H9 (cell line): Measurements from ENCODE around the gene SP140. TPM values are rescaled to one million over a fixed set of nuclear protein-coding genes. Genes with fewer than 3 reads are reported as not detected.
"Not testable (repeated sequence)": the region's sequence is repeated elsewhere in the genome, so short reads cannot be mapped to it uniquely, and the experiment has no call there.

Experiments used
- DNase-seq: peaks from one replicate; pipeline ENCODE4 v3.0.0-alpha.2; 2017
- H2AFZ ChIP-seq: one replicate; pipeline ENCODE4 v1.6.1; 2013; ENCODE audit warnings: mild to moderate bottlenecking, low read length, control low read depth, moderate library complexity
- H2AK5ac ChIP-seq: 2 replicates; pipeline ENCODE4 v1.6.1; 2013; ENCODE audit warnings: low read length, control low read depth, mixed read lengths; ENCODE audit not compliant: insufficient read length
- H2BK120ac ChIP-seq: one replicate; pipeline ENCODE4 v1.6.1; 2013; ENCODE audit warnings: low read depth, mild to moderate bottlenecking, low read length, control low read depth, inconsistent platforms; ENCODE audit not compliant: poor library complexity, severe bottlenecking
- H2BK12ac ChIP-seq: 2 replicates; pipeline ENCODE4 v1.6.1; 2013; ENCODE audit warnings: low read length, control low read depth, mixed read lengths, low read depth; ENCODE audit not compliant: insufficient read length
- H2BK15ac ChIP-seq: 2 replicates; pipeline ENCODE4 v1.6.1; 2013; ENCODE audit warnings: low read depth, low read length, control low read depth
- H2BK20ac ChIP-seq: one replicate; pipeline ENCODE4 v1.6.1; 2013; ENCODE audit warnings: low read depth, mild to moderate bottlenecking, low read length, control low read depth, inconsistent platforms; ENCODE audit not compliant: poor library complexity, severe bottlenecking
- H2BK5ac ChIP-seq: 2 replicates; pipeline ENCODE4 v1.6.1; 2013; ENCODE audit warnings: low read length, control low read depth, mixed read lengths; ENCODE audit not compliant: insufficient read length
- H3K14ac ChIP-seq: 2 replicates; pipeline ENCODE4 v1.6.1; 2013; ENCODE audit warnings: low read length, control low read depth; ENCODE audit not compliant: insufficient read depth
- H3K18ac ChIP-seq: 2 replicates; pipeline ENCODE4 v1.6.1; 2013; ENCODE audit warnings: low read depth, mild to moderate bottlenecking, mixed read lengths, low read length, control low read depth; ENCODE audit not compliant: insufficient read length
- H3K23ac ChIP-seq: 2 replicates; pipeline ENCODE4 v1.6.1; 2013; ENCODE audit warnings: low read length, control low read depth, mixed read lengths, low read depth; ENCODE audit not compliant: insufficient read length
- H3K23me2 ChIP-seq: 2 replicates; pipeline ENCODE4 v1.6.1; 2013; ENCODE audit warnings: low read depth, mild to moderate bottlenecking, mixed read lengths, low read length, control low read depth; ENCODE audit not compliant: insufficient read length, poor library complexity, severe bottlenecking
- H3K27ac ChIP-seq: 2 replicates; pipeline ENCODE4 v1.5.1; 2013; ENCODE audit warnings: low read length, control low read depth, mixed read lengths, low read depth; ENCODE audit not compliant: insufficient read length
- H3K27me3 ChIP-seq: 2 replicates; pipeline ENCODE4 v1.6.1; 2013; ENCODE audit warnings: low read length, control low read depth, inconsistent platforms; ENCODE audit not compliant: insufficient read depth
- H3K4ac ChIP-seq: 2 replicates; pipeline ENCODE4 v1.6.1; 2013; ENCODE audit warnings: low read depth, mild to moderate bottlenecking, control low read depth, inconsistent platforms, low read length, moderate library complexity
- H3K4me1 ChIP-seq: 2 replicates; pipeline ENCODE4 v1.6.1; 2013; ENCODE audit warnings: low read length, control low read depth, inconsistent platforms; ENCODE audit not compliant: insufficient read depth
- H3K4me2 ChIP-seq: 2 replicates; pipeline ENCODE4 v1.6.1; 2013; ENCODE audit warnings: low read length, control low read depth, mixed read lengths; ENCODE audit not compliant: insufficient read length, insufficient read depth
- H3K56ac ChIP-seq: 2 replicates; pipeline ENCODE4 v1.6.1; 2013; ENCODE audit warnings: low read depth, mild to moderate bottlenecking, mixed read lengths, low read length, control low read depth; ENCODE audit not compliant: insufficient read length
- H3K79me1 ChIP-seq: 2 replicates; pipeline ENCODE4 v1.6.1; 2013; ENCODE audit warnings: low read depth, mild to moderate bottlenecking, moderate library complexity, low read length, control low read depth, inconsistent platforms; ENCODE audit not compliant: insufficient read depth, poor library complexity, severe bottlenecking
- H3K79me2 ChIP-seq: 2 replicates; pipeline ENCODE4 v1.6.1; 2013; ENCODE audit warnings: low read length, control low read depth, inconsistent platforms; ENCODE audit not compliant: insufficient read depth
- H3K9ac ChIP-seq: 2 replicates; pipeline ENCODE4 v1.6.1; 2013; ENCODE audit warnings: low read length, control low read depth, mixed read lengths; ENCODE audit not compliant: insufficient read length; ENCODE audit errors: extremely low read depth
- H3K9me3 ChIP-seq: one replicate; pipeline ENCODE4 v1.6.1; 2013; ENCODE audit warnings: low read depth, low read length, inconsistent platforms; ENCODE audit not compliant: control insufficient read depth
- H3T11ph ChIP-seq: one replicate; pipeline ENCODE4 v1.6.1; 2013; ENCODE audit warnings: mild to moderate bottlenecking, low read length, control low read depth, inconsistent platforms
- H4K20me1 ChIP-seq: one replicate; pipeline ENCODE4 v1.6.1; 2013; ENCODE audit not compliant: control insufficient read depth, insufficient read length, insufficient read depth
- H4K5ac ChIP-seq: 2 replicates; pipeline ENCODE4 v1.6.1; 2013; ENCODE audit warnings: low read depth, mild to moderate bottlenecking, mixed read lengths, low read length, control low read depth; ENCODE audit not compliant: insufficient read length
- H4K8ac ChIP-seq: replicated peaks from 2 replicates; pipeline ENCODE4 v1.6.1; 2013; ENCODE audit warnings: low read length, control low read depth, mixed read lengths, low read depth; ENCODE audit not compliant: insufficient read length
- H4K91ac ChIP-seq: 2 replicates; pipeline ENCODE4 v1.6.1; 2013; ENCODE audit warnings: low read depth, mild to moderate bottlenecking, moderate library complexity, mixed read lengths, low read length, control low read depth; ENCODE audit not compliant: insufficient read length
- H3K27ac Mint-ChIP-seq, 3 experiments: 2 replicates in 2 of 3; 3 replicates in 1 of 3; pipeline ENCODE4 v1.8.0; 2020 to 2021; ENCODE audit warnings: mixed read lengths in 3 of 3, mild to moderate bottlenecking in 1 of 3, moderate library complexity in 1 of 3
- H3K27me3 Mint-ChIP-seq: 2 replicates; pipeline ENCODE4 v1.8.0; 2021; ENCODE audit warnings: low read depth, mild to moderate bottlenecking, moderate library complexity, mixed read lengths
- H3K36me3 Mint-ChIP-seq, 3 experiments: 2 replicates in 2 of 3; 3 replicates in 1 of 3; pipeline ENCODE4 v1.8.0; 2020 to 2021; ENCODE audit warnings: low read depth in 3 of 3, mixed read lengths in 3 of 3; ENCODE audit not compliant: insufficient read depth in 1 of 3
- H3K4me1 Mint-ChIP-seq, 2 experiments: 2 replicates each; pipeline ENCODE4 v1.8.0; 2020; ENCODE audit warnings: mixed read lengths in 2 of 2
- H3K4me3 Mint-ChIP-seq, 2 experiments: 2 replicates in 1 of 2; 3 replicates in 1 of 2; pipeline ENCODE4 v1.8.0; 2020 to 2021; ENCODE audit warnings: mild to moderate bottlenecking in 2 of 2, mixed read lengths in 2 of 2, moderate library complexity in 1 of 2
- H3K9me3 Mint-ChIP-seq, 2 experiments: 2 replicates in 1 of 2; 3 replicates in 1 of 2; pipeline ENCODE4 v1.8.0; 2020; ENCODE audit warnings: mild to moderate bottlenecking in 2 of 2, mixed read lengths in 2 of 2, moderate library complexity in 1 of 2
- WGBS: extraction: QIAGEN DNeasy Blood & Tissue Kit; methylation state at CpG from one replicate; pipeline ENCODE4 v1.1.7; 2013; ENCODE audit warnings: missing lambda C conversion rate, low lambda C conversion rate, mixed read lengths; ENCODE audit not compliant: insufficient read length; ENCODE audit errors: extremely low coverage; 5-methylcytosine and 5-hydroxymethylcytosine counted together
- total RNA-seq: library from RNA; stranded (reverse); gene quantifications from 2 replicates; pipeline ENCODE4 v1.2.1, GENCODE V29; 2021
- TF ChIP-seq, protein P1 (sequence below): fragments of 200-600 bp; sonication (generic); conservative IDR thresholded peaks from 3 replicates; pipeline ENCODE4 v1.8.0; 2021; ENCODE audit warnings: antibody characterized with exemption, mild to moderate bottlenecking

Gene SP140
- total RNA-seq, 1 experiment from 2014 or later = 0.31 TPM

DNA sequence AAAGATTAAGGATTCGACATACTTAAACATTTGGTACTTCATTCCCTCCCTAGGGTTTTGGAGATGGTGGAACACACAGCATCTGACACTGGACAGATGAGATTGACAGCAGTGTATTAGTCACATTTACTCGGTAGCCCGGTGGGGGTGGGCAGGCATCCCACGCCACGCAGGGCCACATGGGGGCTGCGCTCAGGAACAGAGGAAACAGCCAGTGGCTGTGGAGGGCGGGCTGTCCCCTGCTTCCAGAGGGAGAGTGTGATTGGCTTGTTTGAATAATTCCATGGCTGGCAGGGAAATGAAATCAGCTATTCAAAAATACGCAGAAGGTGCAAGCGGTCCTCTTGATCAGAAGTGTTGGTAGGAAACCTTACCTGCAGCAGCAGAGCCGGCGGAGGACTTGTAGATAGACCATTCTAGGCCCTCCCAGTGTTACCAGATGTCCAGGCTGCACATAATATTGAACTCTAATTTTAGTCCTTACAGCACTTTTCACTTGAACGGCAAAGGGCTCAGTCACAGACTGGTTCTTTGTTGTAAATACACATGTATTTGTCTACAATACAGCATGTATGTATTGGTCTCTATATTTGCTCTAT is 83.0 kb downstream of the SP140 start:
- H2BK5ac ChIP-seq = no peak overlapping the region
- no peak overlapping the region for H3K9ac ChIP-seq
- H3K23ac ChIP-seq = no peak overlapping the region
- H2AK5ac ChIP-seq = no peak overlapping the region
- no peak overlapping the region for H2AFZ ChIP-seq
- H3K79me2 ChIP-seq = no peaks in the 10 kb centered on the region
- H3K36me3 Mint-ChIP-seq = no peaks in the 10 kb centered on the region; a peak in 1 of 7 replicates
- H3K4me3 Mint-ChIP-seq = no peak overlapping the region
- no peak overlapping the region for H2BK15ac ChIP-seq
- H3K27me3 Mint-ChIP-seq = no peaks in the 10 kb centered on the region; the same call in 1 of the 2 replicates
- no peak overlapping the region for H2BK120ac ChIP-seq
- H3K27ac Mint-ChIP-seq = no peak overlapping the region; a peak in 1 of 7 replicates
- no peak overlapping the region for H3K4ac ChIP-seq
- no peak overlapping the region for H3K18ac ChIP-seq
- no peak overlapping the region for H4K91ac ChIP-seq
- H3T11ph ChIP-seq = no peak overlapping the region
- H3K9me3 ChIP-seq = no peaks in the 10 kb centered on the region
- H3K23me2 ChIP-seq = no peaks in the 10 kb centered on the region
- H3K4me2 ChIP-seq = no peak overlapping the region
- H3K4me1 Mint-ChIP-seq = peaks cover 12 to 14% of the 10 kb centered on the region in 2 experiments
- no peaks in the 10 kb centered on the region for H3K79me1 ChIP-seq
- H2BK20ac ChIP-seq = no peak overlapping the region
- H4K20me1 ChIP-seq = no peaks in the 10 kb centered on the region
- no peaks in the 10 kb centered on the region for H3K27me3 ChIP-seq
- WGBS = no CpG with 5 or more reads among the region's 12 CpGs
- no peak for DNase-seq
- H3K56ac ChIP-seq = no peak overlapping the region
- TF ChIP-seq, protein P1, sequence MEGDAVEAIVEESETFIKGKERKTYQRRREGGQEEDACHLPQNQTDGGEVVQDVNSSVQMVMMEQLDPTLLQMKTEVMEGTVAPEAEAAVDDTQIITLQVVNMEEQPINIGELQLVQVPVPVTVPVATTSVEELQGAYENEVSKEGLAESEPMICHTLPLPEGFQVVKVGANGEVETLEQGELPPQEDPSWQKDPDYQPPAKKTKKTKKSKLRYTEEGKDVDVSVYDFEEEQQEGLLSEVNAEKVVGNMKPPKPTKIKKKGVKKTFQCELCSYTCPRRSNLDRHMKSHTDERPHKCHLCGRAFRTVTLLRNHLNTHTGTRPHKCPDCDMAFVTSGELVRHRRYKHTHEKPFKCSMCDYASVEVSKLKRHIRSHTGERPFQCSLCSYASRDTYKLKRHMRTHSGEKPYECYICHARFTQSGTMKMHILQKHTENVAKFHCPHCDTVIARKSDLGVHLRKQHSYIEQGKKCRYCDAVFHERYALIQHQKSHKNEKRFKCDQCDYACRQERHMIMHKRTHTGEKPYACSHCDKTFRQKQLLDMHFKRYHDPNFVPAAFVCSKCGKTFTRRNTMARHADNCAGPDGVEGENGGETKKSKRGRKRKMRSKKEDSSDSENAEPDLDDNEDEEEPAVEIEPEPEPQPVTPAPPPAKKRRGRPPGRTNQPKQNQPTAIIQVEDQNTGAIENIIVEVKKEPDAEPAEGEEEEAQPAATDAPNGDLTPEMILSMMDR = no peak
- H2BK12ac ChIP-seq = no peak overlapping the region
- no peak overlapping the region for H3K27ac ChIP-seq
- H3K9me3 Mint-ChIP-seq = peaks cover 9 to 16% of the 10 kb centered on the region in 2 experiments; a peak in 3 of 5 replicates
- H3K14ac ChIP-seq = no peak overlapping the region
- no peak overlapping the region for H4K5ac ChIP-seq
- H4K8ac ChIP-seq = no peak overlapping the region
- H3K4me1 ChIP-seq = no peaks in the 10 kb centered on the region

GRCh38 chr2:230310792-230311191 is 85.3 kb downstream of the SP140 start:
- H3K9me3 Mint-ChIP-seq, H3K4ac ChIP-seq, H3K18ac ChIP-seq, H3K9me3 ChIP-seq, H4K5ac ChIP-seq, H2BK20ac ChIP-seq, H3K36me3 Mint-ChIP-seq, H3K27me3 Mint-ChIP-seq, H2BK12ac ChIP-seq, H2AK5ac ChIP-seq, H2BK15ac ChIP-seq, H3K79me2 ChIP-seq, H3K27ac Mint-ChIP-seq, H3K14ac ChIP-seq, H3K27me3 ChIP-seq, H3T11ph ChIP-seq, H3K4me1 ChIP-seq, H4K8ac ChIP-seq, H3K9ac ChIP-seq, H2BK5ac ChIP-seq, H2AFZ ChIP-seq, DNase-seq, H4K91ac ChIP-seq, H3K56ac ChIP-seq, H3K23me2 ChIP-seq, H3K4me3 Mint-ChIP-seq, H3K79me1 ChIP-seq, H4K20me1 ChIP-seq, H3K23ac ChIP-seq, H2BK120ac ChIP-seq, H3K27ac ChIP-seq, H3K4me2 ChIP-seq: not testable (repeated sequence)
- H3K4me1 Mint-ChIP-seq = peaks cover 12 to 14% of the 10 kb centered on the region in 2 experiments
- no CpG with 5 or more reads among the region's 5 CpGs for whole genome bisulfite sequencing
